H9 (cell line): ENCODE data around the gene XRCC3. TPM values are rescaled to one million over a fixed set of nuclear protein-coding genes. Genes with fewer than 3 reads are reported as not detected.

Source experiments
- DNase-seq: peaks from one replicate; pipeline ENCODE4 v3.0.0-alpha.2; 2017
- H2AFZ ChIP-seq: one replicate; pipeline ENCODE4 v1.6.1; 2013; ENCODE audit warnings: mild to moderate bottlenecking, low read length, control low read depth, moderate library complexity
- H2AK5ac ChIP-seq: 2 replicates; pipeline ENCODE4 v1.6.1; 2013; ENCODE audit warnings: low read length, control low read depth, mixed read lengths; ENCODE audit not compliant: insufficient read length
- H2BK120ac ChIP-seq: one replicate; pipeline ENCODE4 v1.6.1; 2013; ENCODE audit warnings: low read depth, mild to moderate bottlenecking, low read length, control low read depth, inconsistent platforms; ENCODE audit not compliant: poor library complexity, severe bottlenecking
- H2BK12ac ChIP-seq: 2 replicates; pipeline ENCODE4 v1.6.1; 2013; ENCODE audit warnings: low read length, control low read depth, mixed read lengths, low read depth; ENCODE audit not compliant: insufficient read length
- H2BK15ac ChIP-seq: 2 replicates; pipeline ENCODE4 v1.6.1; 2013; ENCODE audit warnings: low read depth, low read length, control low read depth
- H2BK20ac ChIP-seq: one replicate; pipeline ENCODE4 v1.6.1; 2013; ENCODE audit warnings: low read depth, mild to moderate bottlenecking, low read length, control low read depth, inconsistent platforms; ENCODE audit not compliant: poor library complexity, severe bottlenecking
- H2BK5ac ChIP-seq: 2 replicates; pipeline ENCODE4 v1.6.1; 2013; ENCODE audit warnings: low read length, control low read depth, mixed read lengths; ENCODE audit not compliant: insufficient read length
- H3K14ac ChIP-seq: 2 replicates; pipeline ENCODE4 v1.6.1; 2013; ENCODE audit warnings: low read length, control low read depth; ENCODE audit not compliant: insufficient read depth
- H3K18ac ChIP-seq: 2 replicates; pipeline ENCODE4 v1.6.1; 2013; ENCODE audit warnings: low read depth, mild to moderate bottlenecking, mixed read lengths, low read length, control low read depth; ENCODE audit not compliant: insufficient read length
- H3K23ac ChIP-seq: 2 replicates; pipeline ENCODE4 v1.6.1; 2013; ENCODE audit warnings: low read length, control low read depth, mixed read lengths, low read depth; ENCODE audit not compliant: insufficient read length
- H3K23me2 ChIP-seq: 2 replicates; pipeline ENCODE4 v1.6.1; 2013; ENCODE audit warnings: low read depth, mild to moderate bottlenecking, mixed read lengths, low read length, control low read depth; ENCODE audit not compliant: insufficient read length, poor library complexity, severe bottlenecking
- H3K27ac ChIP-seq: 2 replicates; pipeline ENCODE4 v1.5.1; 2013; ENCODE audit warnings: low read length, control low read depth, mixed read lengths, low read depth; ENCODE audit not compliant: insufficient read length
- H3K27me3 ChIP-seq: 2 replicates; pipeline ENCODE4 v1.6.1; 2013; ENCODE audit warnings: low read length, control low read depth, inconsistent platforms; ENCODE audit not compliant: insufficient read depth
- H3K4ac ChIP-seq: 2 replicates; pipeline ENCODE4 v1.6.1; 2013; ENCODE audit warnings: low read depth, mild to moderate bottlenecking, control low read depth, inconsistent platforms, low read length, moderate library complexity
- H3K4me1 ChIP-seq: 2 replicates; pipeline ENCODE4 v1.6.1; 2013; ENCODE audit warnings: low read length, control low read depth, inconsistent platforms; ENCODE audit not compliant: insufficient read depth
- H3K4me2 ChIP-seq: 2 replicates; pipeline ENCODE4 v1.6.1; 2013; ENCODE audit warnings: low read length, control low read depth, mixed read lengths; ENCODE audit not compliant: insufficient read length, insufficient read depth
- H3K56ac ChIP-seq: 2 replicates; pipeline ENCODE4 v1.6.1; 2013; ENCODE audit warnings: low read depth, mild to moderate bottlenecking, mixed read lengths, low read length, control low read depth; ENCODE audit not compliant: insufficient read length
- H3K79me1 ChIP-seq: 2 replicates; pipeline ENCODE4 v1.6.1; 2013; ENCODE audit warnings: low read depth, mild to moderate bottlenecking, moderate library complexity, low read length, control low read depth, inconsistent platforms; ENCODE audit not compliant: insufficient read depth, poor library complexity, severe bottlenecking
- H3K79me2 ChIP-seq: 2 replicates; pipeline ENCODE4 v1.6.1; 2013; ENCODE audit warnings: low read length, control low read depth, inconsistent platforms; ENCODE audit not compliant: insufficient read depth
- H3K9ac ChIP-seq: 2 replicates; pipeline ENCODE4 v1.6.1; 2013; ENCODE audit warnings: low read length, control low read depth, mixed read lengths; ENCODE audit not compliant: insufficient read length; ENCODE audit errors: extremely low read depth
- H3K9me3 ChIP-seq: one replicate; pipeline ENCODE4 v1.6.1; 2013; ENCODE audit warnings: low read depth, low read length, inconsistent platforms; ENCODE audit not compliant: control insufficient read depth
- H3T11ph ChIP-seq: one replicate; pipeline ENCODE4 v1.6.1; 2013; ENCODE audit warnings: mild to moderate bottlenecking, low read length, control low read depth, inconsistent platforms
- H4K20me1 ChIP-seq: one replicate; pipeline ENCODE4 v1.6.1; 2013; ENCODE audit not compliant: control insufficient read depth, insufficient read length, insufficient read depth
- H4K5ac ChIP-seq: 2 replicates; pipeline ENCODE4 v1.6.1; 2013; ENCODE audit warnings: low read depth, mild to moderate bottlenecking, mixed read lengths, low read length, control low read depth; ENCODE audit not compliant: insufficient read length
- H4K8ac ChIP-seq: replicated peaks from 2 replicates; pipeline ENCODE4 v1.6.1; 2013; ENCODE audit warnings: low read length, control low read depth, mixed read lengths, low read depth; ENCODE audit not compliant: insufficient read length
- H4K91ac ChIP-seq: 2 replicates; pipeline ENCODE4 v1.6.1; 2013; ENCODE audit warnings: low read depth, mild to moderate bottlenecking, moderate library complexity, mixed read lengths, low read length, control low read depth; ENCODE audit not compliant: insufficient read length
- H3K27ac Mint-ChIP-seq, 3 experiments: 2 replicates in 2 of 3; 3 replicates in 1 of 3; pipeline ENCODE4 v1.8.0; 2020 to 2021; ENCODE audit warnings: mixed read lengths in 3 of 3, mild to moderate bottlenecking in 1 of 3, moderate library complexity in 1 of 3
- H3K27me3 Mint-ChIP-seq: 2 replicates; pipeline ENCODE4 v1.8.0; 2021; ENCODE audit warnings: low read depth, mild to moderate bottlenecking, moderate library complexity, mixed read lengths
- H3K36me3 Mint-ChIP-seq, 3 experiments: 2 replicates in 2 of 3; 3 replicates in 1 of 3; pipeline ENCODE4 v1.8.0; 2020 to 2021; ENCODE audit warnings: low read depth in 3 of 3, mixed read lengths in 3 of 3; ENCODE audit not compliant: insufficient read depth in 1 of 3
- H3K4me1 Mint-ChIP-seq, 2 experiments: 2 replicates each; pipeline ENCODE4 v1.8.0; 2020; ENCODE audit warnings: mixed read lengths in 2 of 2
- H3K4me3 Mint-ChIP-seq, 2 experiments: 2 replicates in 1 of 2; 3 replicates in 1 of 2; pipeline ENCODE4 v1.8.0; 2020 to 2021; ENCODE audit warnings: mild to moderate bottlenecking in 2 of 2, mixed read lengths in 2 of 2, moderate library complexity in 1 of 2
- H3K9me3 Mint-ChIP-seq, 2 experiments: 2 replicates in 1 of 2; 3 replicates in 1 of 2; pipeline ENCODE4 v1.8.0; 2020; ENCODE audit warnings: mild to moderate bottlenecking in 2 of 2, mixed read lengths in 2 of 2, moderate library complexity in 1 of 2
- CTCF ChIP-seq: fragments of 200-600 bp; sonication (generic); conservative IDR thresholded peaks from 3 replicates; pipeline ENCODE4 v1.8.0; 2021; ENCODE audit warnings: antibody characterized with exemption, mild to moderate bottlenecking
- WGBS: extraction: QIAGEN DNeasy Blood & Tissue Kit; methylation state at CpG from one replicate; pipeline ENCODE4 v1.1.7; 2013; ENCODE audit warnings: missing lambda C conversion rate, low lambda C conversion rate, mixed read lengths; ENCODE audit not compliant: insufficient read length; ENCODE audit errors: extremely low coverage; 5-methylcytosine and 5-hydroxymethylcytosine counted together
- total RNA-seq: library from RNA; stranded (reverse); gene quantifications from 2 replicates; pipeline ENCODE4 v1.2.1, GENCODE V29; 2021

XRCC3 gene
- total RNA-seq, 1 experiment from 2014 or later: 45.3 TPM

GRCh38 chr14:103741876-103742275 lies 26.6 kb upstream of the XRCC3 start:
- no peak overlapping the region for H4K8ac ChIP-seq

More at GRCh38 chr14:103741876-103742275, 26.6 kb upstream of the XRCC3 start:
- Mint-ChIP-seq H3K27ac (peak overlapping the region in 2 of 3 experiments; percentile 44 to 87; a peak in 2 of 7 replicates), H3K4me3 (no peak overlapping the region; a peak in 1 of 5 replicates), H3K27me3 (no peaks in the 10 kb centered on the region), H3K36me3 (peaks cover 3 to 19% (median 10%) of the 10 kb centered on the region in 3 experiments; a peak in 6 of 7 replicates), H3K4me1 (peaks cover 16 to 19% of the 10 kb centered on the region in 2 experiments), H3K9me3 (no peaks in the 10 kb centered on the region)
- Histone ChIP-seq H4K20me1 (no peaks in the 10 kb centered on the region), H2BK12ac (no peak overlapping the region), H2BK15ac (no peak overlapping the region), H3K79me1 (no peaks in the 10 kb centered on the region), H4K91ac (no peak overlapping the region), H3K9me3 (no peaks in the 10 kb centered on the region), H2AK5ac (no peak overlapping the region), H3K4me1 (peaks cover 6% of the 10 kb centered on the region; the same call in 1 of the 2 replicates), H3K27me3 (no peaks in the 10 kb centered on the region), H3K56ac (no peak overlapping the region), H4K5ac (no peak overlapping the region), H3K4me2 (no peak overlapping the region), H3K23ac (no peak overlapping the region), H3K23me2 (no peaks in the 10 kb centered on the region), H2AFZ (no peak overlapping the region), H3K79me2 (no peaks in the 10 kb centered on the region), H3K9ac (no peak overlapping the region), H3K18ac (no peak overlapping the region), H3K4ac (no peak overlapping the region), H2BK20ac (no peak overlapping the region), H3K27ac (no peak overlapping the region), H3T11ph (no peak overlapping the region), H2BK5ac (no peak overlapping the region), H3K14ac (no peak overlapping the region), H2BK120ac (no peak overlapping the region)
- no CpG with 5 or more reads among the region's 9 CpGs for WGBS
- no peak for TF ChIP-seq CTCF
- no peak for DNase-seq
